Activated naive CD4-positive, alpha-beta T cell treated with Interleukin-2 at 50 U/mL for 16 hours (primary cell): ENCODE data around the gene DDX51.
"Not testable (repeated sequence)": the region's sequence is repeated elsewhere in the genome, so short reads cannot be mapped to it uniquely, and the experiment has no call there.

Source experiments
- DNase-seq: peaks from one replicate; pipeline ENCODE4 v3.0.0-alpha.2; 2020

Gene DDX51

GRCh38 chr12:132137483-132138125 lies 6.5 kb downstream of the DDX51 start:
- DNase-seq: no peak

GRCh38 chr12:132136226-132136625 lies 7.9 kb downstream of the DDX51 start:
- DNase-seq: not testable (repeated sequence)

GRCh38 chr12:132134653-132135183 lies 9.4 kb downstream of the DDX51 start:
- not testable (repeated sequence) for DNase-seq

- no peak for DNase-seq
Observed at GRCh38 chr12:132133952-132134652, 10.0 kb downstream of the DDX51 start.

GRCh38 chr12:132132609-132133430 lies 11.3 kb downstream of the DDX51 start:
- no peak for DNase-seq

- DNase-seq: no peak
Observed at GRCh38 chr12:132131952-132132351, 12.2 kb downstream of the DDX51 start.

- no peak for DNase-seq
Observed at GRCh38 chr12:132131229-132131628, 12.9 kb downstream of the DDX51 start.

GRCh38 chr12:132130690-132131089 lies 13.4 kb downstream of the DDX51 start:
- no peak for DNase-seq

- no peak for DNase-seq
Observed at GRCh38 chr12:132129007-132129406, 15.1 kb downstream of the DDX51 start.

- DNase-seq: no peak
Observed at GRCh38 chr12:132127041-132127440, 17.1 kb downstream of the DDX51 start.

- DNase-seq: no peak
Observed at GRCh38 chr12:132125736-132126135, 18.4 kb downstream of the DDX51 start.

GRCh38 chr12:132124766-132125425 lies 19.2 kb downstream of the DDX51 start:
- DNase-seq: no peak

GRCh38 chr12:132123970-132124765 lies 20.0 kb downstream of the DDX51 start:
- DNase-seq: no peak

- no peak for DNase-seq
Observed at GRCh38 chr12:132121283-132121682, 22.8 kb downstream of the DDX51 start.

GRCh38 chr12:132118876-132119275 lies 25.2 kb downstream of the DDX51 start:
- no peak for DNase-seq

GRCh38 chr12:132117558-132117875 lies 26.6 kb downstream of the DDX51 start:
- no peak for DNase-seq

- DNase-seq: no peak
Observed at GRCh38 chr12:132116709-132117557, 27.2 kb downstream of the DDX51 start.

GRCh38 chr12:132115500-132115899 lies 28.6 kb downstream of the DDX51 start:
- no peak for DNase-seq

GRCh38 chr12:132114667-132115066 lies 29.5 kb downstream of the DDX51 start:
- DNase-seq: no peak

- no peak for DNase-seq
Observed at GRCh38 chr12:132111654-132112304, 32.3 kb downstream of the DDX51 start.

GRCh38 chr12:132110677-132111076 lies 33.4 kb downstream of the DDX51 start:
- DNase-seq: no peak
